ENCODE data around the gene RNU7-1.

Gene RNU7-1

GRCh38 chr12:6957151-6957701 is 13.6 kb downstream of the RNU7-1 start:
- no peaks in the 10 kb centered on the region for H3K27me3 ChIP-seq (ENCODE audit: low read length)
- no peaks in the 10 kb centered on the region for H3K9me2 ChIP-seq (replicated peaks; ENCODE audit: insufficient read depth, low read length)
- no peak overlapping the region for H3K9ac ChIP-seq (ENCODE audit: low read length)
- H3K27ac ChIP-seq (ENCODE audit: low read depth, low read length) = no peak overlapping the region
- no peak overlapping the region for H3K4me3 ChIP-seq (ENCODE audit: insufficient read depth, low read length, poor library complexity, severe bottlenecking)
- H2AFZ ChIP-seq (ENCODE audit: low read depth, low read length, severe bottlenecking) = no peak overlapping the region
- H3K79me2 ChIP-seq (ENCODE audit: insufficient read depth, low read length) = no peaks in the 10 kb centered on the region
- no peaks in the 10 kb centered on the region for H3F3A ChIP-seq (ENCODE audit: insufficient read depth)
- no peaks in the 10 kb centered on the region for H3K9me3 ChIP-seq (ENCODE audit: insufficient read depth, low read length)
- no peaks in the 10 kb centered on the region for H4K20me1 ChIP-seq (ENCODE audit: low read depth, low read length)
- TF ChIP-seq EZH2phosphoT487 (conservative IDR thresholded peaks at IDR 0.05; ENCODE audit: low read length) (no peak), CTCF (IDR thresholded peaks at IDR 0.05; ENCODE audit: insufficient read depth, low read length, poor library complexity, severe bottlenecking) (no peak)
- no peaks in the 10 kb centered on the region for H3K36me3 ChIP-seq (ENCODE audit: low read length)
- no peak overlapping the region for H3K4me2 ChIP-seq (ENCODE audit: low read depth, low read length, poor library complexity, severe bottlenecking)

GRCh38 chr12:6957741-6958608 is 14.4 kb downstream of the RNU7-1 start:
- Histone ChIP-seq H3K79me2 (ENCODE audit: insufficient read depth, low read length) (no peaks in the 10 kb centered on the region), H3K9ac (ENCODE audit: low read length) (peak overlapping the region; percentile 33), H3K9me3 (ENCODE audit: insufficient read depth, low read length) (no peaks in the 10 kb centered on the region), H3K4me3 (ENCODE audit: insufficient read depth, low read length, poor library complexity, severe bottlenecking) (peak overlapping the region; percentile 23), H3K27me3 (ENCODE audit: low read length) (no peaks in the 10 kb centered on the region), H3K36me3 (ENCODE audit: low read length) (no peaks in the 10 kb centered on the region), H2AFZ (ENCODE audit: low read depth, low read length, severe bottlenecking) (no peak overlapping the region), H3K27ac (ENCODE audit: low read depth, low read length) (no peak overlapping the region), H3K4me2 (ENCODE audit: low read depth, low read length, poor library complexity, severe bottlenecking) (peak overlapping the region; percentile 61), H4K20me1 (ENCODE audit: low read depth, low read length) (no peaks in the 10 kb centered on the region), H3K9me2 (replicated peaks; ENCODE audit: insufficient read depth, low read length) (no peaks in the 10 kb centered on the region), H3F3A (ENCODE audit: insufficient read depth) (no peaks in the 10 kb centered on the region)
- no peak for TF ChIP-seq EZH2phosphoT487 (conservative IDR thresholded peaks at IDR 0.05; ENCODE audit: low read length)
- TF ChIP-seq CTCF (IDR thresholded peaks at IDR 0.05; ENCODE audit: insufficient read depth, low read length, poor library complexity, severe bottlenecking) = no peak

DNA sequence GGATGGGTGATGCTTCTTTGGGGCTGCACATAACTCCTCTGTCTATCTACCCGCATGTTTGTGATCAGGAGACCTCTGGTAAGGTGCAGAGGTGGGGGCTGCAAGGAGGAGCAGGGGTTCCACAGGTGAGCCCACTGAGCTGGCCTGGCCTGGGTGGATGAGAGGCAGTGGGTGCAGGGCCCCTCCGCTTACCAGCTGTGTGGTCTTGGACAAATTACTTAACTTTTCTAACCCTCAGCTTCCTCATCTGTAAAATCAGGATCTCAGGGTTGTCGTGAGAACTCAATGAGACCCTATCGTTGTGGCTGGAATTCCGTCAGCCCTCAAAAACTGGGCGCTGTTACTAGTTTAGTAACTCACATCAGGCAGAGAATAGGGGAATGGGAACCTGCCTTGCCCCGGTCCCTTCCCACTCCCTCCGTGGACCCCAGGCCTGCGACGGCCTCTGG is 15.0 kb downstream of the RNU7-1 start:
- Histone ChIP-seq H3K9me2 (replicated peaks; ENCODE audit: insufficient read depth, low read length) (no peaks in the 10 kb centered on the region), H3K9me3 (ENCODE audit: insufficient read depth, low read length) (no peaks in the 10 kb centered on the region), H3K4me3 (ENCODE audit: insufficient read depth, low read length, poor library complexity, severe bottlenecking) (peak overlapping the region; percentile 23), H3K27ac (ENCODE audit: low read depth, low read length) (0 out of 2 replicates have a peak overlapping the region, but pooled peaks have one; percentile 19), H3K9ac (ENCODE audit: low read length) (peak overlapping the region; percentile 33), H3K4me2 (ENCODE audit: low read depth, low read length, poor library complexity, severe bottlenecking) (peak overlapping the region; percentile 61), H3K36me3 (ENCODE audit: low read length) (no peaks in the 10 kb centered on the region), H4K20me1 (ENCODE audit: low read depth, low read length) (no peaks in the 10 kb centered on the region), H3F3A (ENCODE audit: insufficient read depth) (no peaks in the 10 kb centered on the region), H2AFZ (ENCODE audit: low read depth, low read length, severe bottlenecking) (no peak overlapping the region), H3K79me2 (ENCODE audit: insufficient read depth, low read length) (no peaks in the 10 kb centered on the region), H3K27me3 (ENCODE audit: low read length) (no peaks in the 10 kb centered on the region)
- TF ChIP-seq CTCF (IDR thresholded peaks at IDR 0.05; ENCODE audit: insufficient read depth, low read length, poor library complexity, severe bottlenecking) (no peak), EZH2phosphoT487 (conservative IDR thresholded peaks at IDR 0.05; ENCODE audit: low read length) (no peak)
